ENCODE results near the gene SLC35G4. TPM values are rescaled to one million over a fixed set of nuclear protein-coding genes. Genes with fewer than 3 reads are reported as not detected.

The SLC35G4 gene
- polyA plus RNA-seq, 3 donors: not detected

GRCh38 chr18:11587846-11588245 lies 21.6 kb upstream of the SLC35G4 start:
- no peaks in the 10 kb centered on the region for H3K79me2 ChIP-seq (ENCODE audit: insufficient read depth, low read length)
- peaks cover 0 to under 1% of the 10 kb centered on the region in 2 donors for H3K9me3 ChIP-seq (replicated peaks in 1 of 2; ENCODE audit: control insufficient read depth in 1 of 2, insufficient read depth in 1 of 2, low read length in 2 of 2)
- DNase-seq: no peak
- H3K4me3 Mint-ChIP-seq: no peak overlapping the region
- peaks cover 0 to 12% (median 3%) of the 10 kb centered on the region in 7 donors for H3K9me3 Mint-ChIP-seq
- intact Hi-C loops (cut with micrococcal nuclease): no loop called here
- no peaks in the 10 kb centered on the region for H3K36me3 ChIP-seq (replicated peaks in 1 of 2; ENCODE audit: control insufficient read depth in 1 of 2, insufficient read depth in 2 of 2, low read length in 2 of 2)
- no peaks in the 10 kb centered on the region for H3K4me1 ChIP-seq (ENCODE audit: control insufficient read depth in 1 of 2, insufficient read depth in 2 of 2, low read length in 2 of 2)
- TF ChIP-seq, protein P1, sequence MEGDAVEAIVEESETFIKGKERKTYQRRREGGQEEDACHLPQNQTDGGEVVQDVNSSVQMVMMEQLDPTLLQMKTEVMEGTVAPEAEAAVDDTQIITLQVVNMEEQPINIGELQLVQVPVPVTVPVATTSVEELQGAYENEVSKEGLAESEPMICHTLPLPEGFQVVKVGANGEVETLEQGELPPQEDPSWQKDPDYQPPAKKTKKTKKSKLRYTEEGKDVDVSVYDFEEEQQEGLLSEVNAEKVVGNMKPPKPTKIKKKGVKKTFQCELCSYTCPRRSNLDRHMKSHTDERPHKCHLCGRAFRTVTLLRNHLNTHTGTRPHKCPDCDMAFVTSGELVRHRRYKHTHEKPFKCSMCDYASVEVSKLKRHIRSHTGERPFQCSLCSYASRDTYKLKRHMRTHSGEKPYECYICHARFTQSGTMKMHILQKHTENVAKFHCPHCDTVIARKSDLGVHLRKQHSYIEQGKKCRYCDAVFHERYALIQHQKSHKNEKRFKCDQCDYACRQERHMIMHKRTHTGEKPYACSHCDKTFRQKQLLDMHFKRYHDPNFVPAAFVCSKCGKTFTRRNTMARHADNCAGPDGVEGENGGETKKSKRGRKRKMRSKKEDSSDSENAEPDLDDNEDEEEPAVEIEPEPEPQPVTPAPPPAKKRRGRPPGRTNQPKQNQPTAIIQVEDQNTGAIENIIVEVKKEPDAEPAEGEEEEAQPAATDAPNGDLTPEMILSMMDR (IDR thresholded peaks at IDR 0.05): no peak
- no peak overlapping the region for H3K27ac ChIP-seq (ENCODE audit: low read depth in 1 of 2, low read length in 2 of 2)
- H3K27me3 Mint-ChIP-seq (ENCODE audit: low read depth in 3 of 3): peaks cover 0 to 1% (median 0%) of the 10 kb centered on the region in 3 donors
- H3K36me3 Mint-ChIP-seq: no peaks in the 10 kb centered on the region
- no peaks in the 10 kb centered on the region for H4K20me1 ChIP-seq (ENCODE audit: insufficient read depth, low read length)
- H3K9ac ChIP-seq (ENCODE audit: insufficient read depth, low read length, poor library complexity, severe bottlenecking): no peak overlapping the region
- H3K4me3 ChIP-seq (replicated peaks in 1 of 3; ENCODE audit: low read depth in 2 of 3, low read length in 3 of 3): no peak overlapping the region
- H3K27me3 ChIP-seq (ENCODE audit: control insufficient read depth in 2 of 2, insufficient read depth in 2 of 2, low read length in 2 of 2): no peaks in the 10 kb centered on the region
- H3K27ac Mint-ChIP-seq: no peak overlapping the region
- no peak overlapping the region for H3K4me2 ChIP-seq (replicated peaks; ENCODE audit: extremely low read depth, low read length, poor library complexity, severe bottlenecking)
- 40% methylated on average over 1 of the region's 3 CpGs for WGBS (ENCODE audit: insufficient coverage)
- H3K4me1 Mint-ChIP-seq: no peaks in the 10 kb centered on the region
- no peak overlapping the region for H2AFZ ChIP-seq (ENCODE audit: insufficient read depth, low read depth, low read length, poor library complexity, severe bottlenecking)

DNA sequence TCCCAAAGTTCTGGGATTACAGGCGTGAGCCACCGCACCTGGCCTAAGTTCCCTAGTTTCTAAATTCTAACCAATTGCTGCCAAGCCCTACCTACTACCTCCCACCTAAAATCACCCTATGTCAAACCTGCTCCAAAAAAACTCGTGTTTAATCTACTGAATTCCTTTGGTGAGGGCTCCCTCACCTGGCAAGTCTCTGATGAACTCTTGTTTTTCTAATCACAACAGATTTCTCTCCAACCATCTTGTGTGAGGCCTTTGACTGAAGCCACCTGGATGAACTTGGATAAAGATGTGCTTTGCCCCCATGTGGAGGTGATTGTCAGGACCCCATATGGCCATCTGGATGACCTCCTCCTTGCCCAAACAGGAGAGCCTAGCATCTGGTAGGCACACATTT lies 17.4 kb upstream of the SLC35G4 start:
- Histone ChIP-seq H3K36me3 (replicated peaks in 1 of 2; ENCODE audit: control insufficient read depth in 1 of 2, insufficient read depth in 2 of 2, low read length in 2 of 2) (no peaks in the 10 kb centered on the region), H3K9me3 (replicated peaks in 1 of 2; ENCODE audit: control insufficient read depth in 1 of 2, insufficient read depth in 1 of 2, low read length in 2 of 2) (peaks cover 0 to 5% of the 10 kb centered on the region in 2 donors), H3K27me3 (ENCODE audit: control insufficient read depth in 2 of 2, insufficient read depth in 2 of 2, low read length in 2 of 2) (no peaks in the 10 kb centered on the region), H2AFZ (ENCODE audit: insufficient read depth, low read depth, low read length, poor library complexity, severe bottlenecking) (no peak overlapping the region), H3K9ac (ENCODE audit: insufficient read depth, low read length, poor library complexity, severe bottlenecking) (no peak overlapping the region), H3K4me2 (replicated peaks; ENCODE audit: extremely low read depth, low read length, poor library complexity, severe bottlenecking) (no peak overlapping the region), H3K4me1 (ENCODE audit: control insufficient read depth in 1 of 2, insufficient read depth in 2 of 2, low read length in 2 of 2) (no peaks in the 10 kb centered on the region), H4K20me1 (ENCODE audit: insufficient read depth, low read length) (no peaks in the 10 kb centered on the region), H3K27ac (ENCODE audit: low read depth in 1 of 2, low read length in 2 of 2) (no peak overlapping the region), H3K79me2 (ENCODE audit: insufficient read depth, low read length) (no peaks in the 10 kb centered on the region), H3K4me3 (replicated peaks in 1 of 3; ENCODE audit: low read depth in 2 of 3, low read length in 3 of 3) (no peak overlapping the region)
- DNase-seq: no peak
- no peaks in the 10 kb centered on the region for H3K36me3 Mint-ChIP-seq
- peaks cover 0 to 5% (median 2%) of the 10 kb centered on the region in 3 donors for H3K27me3 Mint-ChIP-seq (ENCODE audit: low read depth in 3 of 3)
- intact Hi-C loops (cut with micrococcal nuclease): no loop called here
- H3K4me3 Mint-ChIP-seq: no peak overlapping the region
- H3K9me3 Mint-ChIP-seq: peaks cover 0 to 17% (median 6%) of the 10 kb centered on the region in 7 donors
- WGBS (ENCODE audit: insufficient coverage): 94% methylated on average over 2 of the region's 3 CpGs
- H3K27ac Mint-ChIP-seq: no peak overlapping the region
- no peaks in the 10 kb centered on the region for H3K4me1 Mint-ChIP-seq
- TF ChIP-seq, protein P1 (IDR thresholded peaks at IDR 0.05): no peak
